T-helper 9 cell (primary cell): ENCODE measurements around the gene FARSB.

Experiments
- DNase-seq: peaks from one replicate; pipeline ENCODE4 v3.0.0-alpha.2; 2020

The FARSB gene

GRCh38 chr2:222656526-222657446 lies 894 bp upstream of the FARSB start:
- DNase-seq: no peak

- DNase-seq: no peak
Observed at GRCh38 chr2:222653280-222653679, 2.6 kb downstream of the FARSB start.

DNA sequence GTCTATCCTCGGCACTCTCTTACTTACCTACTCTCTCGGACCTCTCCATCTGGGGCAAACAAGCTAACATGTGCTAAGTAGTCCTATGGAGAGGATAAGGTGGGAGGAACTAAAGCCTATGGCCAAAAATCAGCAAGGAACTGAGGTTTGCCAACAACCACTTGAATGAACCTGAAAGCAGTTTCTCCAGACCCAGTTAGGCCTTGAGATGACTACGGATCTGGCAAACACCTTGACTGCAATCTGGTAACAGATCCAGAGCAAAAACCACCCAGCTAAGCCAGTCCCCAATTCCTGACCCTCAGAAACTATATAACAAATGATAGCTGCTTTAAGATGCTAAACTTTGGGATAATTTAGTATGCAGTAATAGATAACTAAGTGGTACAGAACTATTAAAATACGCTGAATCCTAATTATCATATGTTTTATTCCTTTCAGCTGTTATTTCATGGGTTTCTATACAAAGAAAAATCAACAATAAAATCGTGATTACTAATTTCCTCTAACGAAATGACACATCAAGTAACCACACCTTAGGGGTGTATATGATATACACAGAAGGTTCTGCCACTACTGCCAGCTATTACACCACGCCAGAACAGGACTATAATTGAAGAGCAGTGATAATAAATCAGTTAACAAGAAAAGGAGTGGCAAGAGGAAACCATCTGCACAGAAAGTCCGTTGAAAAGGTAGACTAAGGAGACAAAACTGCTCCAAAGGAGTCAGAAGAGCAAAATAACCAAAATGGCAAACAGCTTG lies 3.2 kb downstream of the FARSB start:
- DNase-seq: no peak

DNA sequence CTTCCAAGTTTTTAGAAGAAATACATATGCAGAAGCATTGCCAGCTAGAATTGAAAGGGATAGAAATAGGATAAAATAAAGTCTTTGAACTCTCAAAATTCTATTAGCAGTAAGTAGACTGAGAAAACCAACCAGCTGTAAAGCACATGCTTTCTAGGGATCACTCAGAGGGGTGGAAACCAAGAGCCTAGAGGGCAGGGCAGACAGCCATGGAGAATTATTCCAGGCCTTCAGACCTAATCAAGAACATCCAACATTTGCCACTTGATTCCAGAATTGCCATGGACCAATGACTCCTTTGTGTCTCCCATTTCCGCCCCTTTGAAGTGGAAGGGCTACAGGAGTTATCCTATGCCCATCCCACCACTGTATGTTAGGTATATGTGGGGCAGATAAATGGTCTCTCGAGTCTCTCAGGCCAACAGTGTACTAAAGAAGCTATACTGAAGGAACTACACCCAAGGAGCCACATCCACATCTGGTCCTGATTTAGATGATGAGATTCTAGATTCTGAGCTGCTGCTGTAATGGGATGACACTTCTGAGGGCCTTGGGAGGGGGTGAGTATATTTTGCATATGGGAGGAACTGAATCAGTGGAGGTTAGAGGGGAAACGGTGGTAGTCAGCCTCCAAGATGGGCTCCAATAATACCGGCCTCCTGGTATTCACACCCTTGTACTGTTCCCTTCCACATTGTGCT lies 4.0 kb downstream of the FARSB start:
- DNase-seq: no peak

DNA sequence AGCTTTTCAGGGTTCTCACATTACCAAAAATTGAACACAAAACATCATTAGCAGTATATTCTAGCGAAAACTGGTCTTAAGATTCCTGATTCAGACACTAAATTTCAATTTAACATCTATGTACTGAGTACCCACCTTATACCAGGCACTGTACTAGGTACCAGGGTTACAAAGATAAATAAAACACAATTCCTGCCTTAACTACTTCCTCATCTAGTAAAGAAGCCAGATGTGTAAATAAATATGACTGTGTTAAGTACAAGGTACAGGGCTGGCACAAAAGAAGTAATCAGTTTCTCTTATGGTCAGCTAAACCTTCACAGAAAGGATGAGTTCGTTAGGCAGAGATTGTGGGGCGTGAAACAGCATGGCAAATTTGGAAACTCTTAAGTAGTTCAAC lies 6.1 kb downstream of the FARSB start:
- no peak for DNase-seq

DNA sequence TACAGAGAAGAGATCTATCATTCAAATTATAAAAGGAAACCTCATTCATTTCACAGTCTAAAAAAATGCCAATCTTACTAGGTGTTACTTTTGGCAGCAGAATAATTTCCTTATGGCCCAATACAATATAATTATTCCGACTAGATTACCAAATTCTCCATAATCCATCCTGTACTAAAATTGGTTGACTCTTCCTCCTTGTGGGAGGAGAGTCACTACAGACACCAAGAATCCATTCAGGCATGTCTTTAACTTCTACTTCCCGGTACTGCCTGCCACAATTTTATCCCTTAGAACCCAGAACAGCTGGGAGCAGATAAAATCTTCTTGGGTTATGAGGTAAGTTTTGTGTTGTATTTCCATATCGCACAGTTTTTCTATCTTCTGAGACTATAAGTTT lies 9.9 kb downstream of the FARSB start:
- DNase-seq: no peak

DNA sequence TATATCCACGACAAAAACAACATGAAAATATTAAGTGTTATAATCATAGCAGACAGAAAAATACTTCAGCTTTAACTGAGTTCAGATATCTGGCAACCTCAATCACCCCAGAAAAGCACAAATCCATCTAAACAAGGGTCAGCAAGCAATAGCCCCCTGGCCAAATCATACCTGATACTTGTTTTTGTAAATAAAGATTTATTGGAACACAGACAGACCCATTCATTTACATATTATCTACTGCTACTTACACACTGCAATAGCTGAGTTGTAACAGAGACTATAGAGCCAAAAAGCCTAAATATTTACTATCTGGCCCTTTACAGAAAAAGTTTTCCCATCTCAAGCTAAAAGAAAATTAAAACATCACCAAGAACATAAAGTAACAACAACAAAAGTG lies 12.8 kb downstream of the FARSB start:
- DNase-seq: no peak

DNA sequence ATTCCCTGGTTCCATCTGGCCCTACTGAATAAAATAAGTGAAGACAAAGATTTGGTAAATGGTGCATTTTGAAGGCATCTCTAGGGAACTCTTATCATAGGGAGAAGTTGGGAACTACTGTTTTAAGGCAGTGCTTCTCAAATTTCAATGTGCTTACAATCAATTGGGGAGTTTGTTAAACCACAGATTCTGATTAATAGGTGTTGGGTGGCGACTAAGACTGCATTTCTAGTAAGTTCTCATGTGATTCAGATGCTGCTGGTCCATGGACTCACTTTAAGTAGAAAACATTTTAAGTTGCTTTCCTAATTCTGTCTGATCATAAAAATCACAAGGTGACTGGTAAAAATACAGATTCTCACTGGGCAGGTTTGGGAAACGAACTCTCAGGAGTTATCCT lies 14.6 kb downstream of the FARSB start:
- DNase-seq: no peak

GRCh38 chr2:222637067-222637466 lies 18.8 kb downstream of the FARSB start:
- no peak for DNase-seq

GRCh38 chr2:222635295-222635694 lies 20.6 kb downstream of the FARSB start:
- no peak for DNase-seq

- no peak for DNase-seq
Observed at GRCh38 chr2:222627764-222628163, 28.1 kb downstream of the FARSB start.

GRCh38 chr2:222623756-222624309 lies 32.1 kb downstream of the FARSB start:
- no peak for DNase-seq

GRCh38 chr2:222622910-222623309 lies 33.0 kb downstream of the FARSB start:
- no peak for DNase-seq

- no peak for DNase-seq
Observed at GRCh38 chr2:222621893-222622292, 34.0 kb downstream of the FARSB start.

DNA sequence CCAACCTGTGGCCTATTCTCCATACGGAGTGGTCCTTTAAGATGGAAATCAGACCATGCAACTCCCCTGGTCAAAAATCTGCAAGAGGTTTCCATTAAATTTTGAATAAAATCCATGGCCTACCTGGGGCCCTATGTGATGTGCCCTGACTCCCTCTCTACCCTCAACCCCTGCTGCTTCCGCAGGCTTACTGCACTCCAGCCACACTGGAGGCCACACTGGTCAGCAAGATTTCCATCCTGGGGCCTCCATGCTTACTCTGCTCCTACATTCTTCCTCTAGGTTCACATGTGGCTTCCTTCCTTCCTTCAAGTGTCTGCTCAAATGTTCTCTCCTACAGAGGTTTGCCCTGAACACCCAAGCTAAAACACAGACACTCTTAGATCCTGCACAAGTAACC lies 40.6 kb downstream of the FARSB start:
- no peak for DNase-seq

DNA sequence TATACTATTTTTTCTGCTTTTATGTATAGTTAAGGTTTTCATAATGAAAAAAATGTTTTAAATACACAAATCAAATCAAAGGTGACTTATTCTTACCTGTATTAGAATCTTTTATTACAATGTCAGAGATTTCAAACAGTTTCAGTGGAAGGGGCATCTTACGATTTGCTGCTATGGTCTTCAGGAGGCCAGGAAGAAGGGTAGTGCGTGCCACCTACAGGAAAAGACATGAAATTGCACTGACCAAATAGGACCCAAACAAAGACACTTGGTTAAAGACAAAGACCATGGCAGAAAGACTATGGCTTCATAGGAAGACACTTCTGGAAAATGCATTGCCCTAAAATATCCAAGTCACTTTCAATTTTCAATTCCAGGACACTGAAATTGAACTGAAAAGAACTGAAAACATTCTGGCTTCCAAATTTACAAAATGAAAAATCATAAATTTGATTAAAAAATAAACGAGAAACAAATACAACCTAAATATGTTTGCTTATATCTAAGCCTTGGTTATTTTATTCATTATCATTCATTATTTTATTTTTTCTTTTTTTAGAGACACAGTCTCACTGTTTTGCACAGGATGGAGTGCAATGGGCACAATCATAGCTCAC lies 42.1 kb downstream of the FARSB start:
- no peak for DNase-seq

- no peak for DNase-seq
Observed at GRCh38 chr2:222611684-222612083, 44.2 kb downstream of the FARSB start.

DNA sequence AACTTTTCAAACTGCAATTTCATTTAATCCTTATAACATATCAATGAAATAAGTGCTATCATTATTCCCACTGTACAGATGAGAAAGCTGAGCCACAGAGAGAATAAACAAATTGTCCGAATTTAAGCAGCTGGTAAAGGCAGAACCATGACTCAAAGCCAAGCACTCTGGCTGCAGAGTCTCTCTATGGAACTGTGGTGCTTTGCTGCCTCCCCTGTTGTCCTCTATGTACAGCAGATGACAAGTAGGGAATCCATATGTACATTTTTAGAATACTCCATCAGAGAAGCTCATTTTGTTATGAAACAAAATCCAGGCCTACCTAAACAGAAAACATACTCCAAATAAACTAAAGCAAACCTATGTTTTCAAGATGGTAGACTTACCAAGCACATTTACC lies 45.1 kb downstream of the FARSB start:
- no peak for DNase-seq

DNA sequence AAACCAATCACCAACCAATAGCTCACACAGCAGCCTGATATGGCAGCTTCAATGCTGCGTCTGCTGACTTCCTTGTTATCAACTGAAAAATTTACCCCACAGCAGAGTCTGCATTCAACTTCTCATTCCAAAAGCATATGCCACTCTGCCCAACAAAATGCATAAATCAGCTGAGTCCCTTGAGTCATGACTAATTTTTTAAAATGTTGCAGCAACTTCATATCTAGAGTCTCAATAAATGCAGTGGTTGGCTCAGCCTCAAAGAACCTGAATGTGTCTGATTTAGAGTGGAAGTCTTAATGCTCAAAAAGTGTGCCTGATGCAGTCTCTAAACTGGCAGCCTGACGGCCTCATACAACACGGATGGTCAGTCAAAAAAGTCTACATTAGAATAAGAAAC lies 46.5 kb downstream of the FARSB start:
- DNase-seq: no peak

DNA sequence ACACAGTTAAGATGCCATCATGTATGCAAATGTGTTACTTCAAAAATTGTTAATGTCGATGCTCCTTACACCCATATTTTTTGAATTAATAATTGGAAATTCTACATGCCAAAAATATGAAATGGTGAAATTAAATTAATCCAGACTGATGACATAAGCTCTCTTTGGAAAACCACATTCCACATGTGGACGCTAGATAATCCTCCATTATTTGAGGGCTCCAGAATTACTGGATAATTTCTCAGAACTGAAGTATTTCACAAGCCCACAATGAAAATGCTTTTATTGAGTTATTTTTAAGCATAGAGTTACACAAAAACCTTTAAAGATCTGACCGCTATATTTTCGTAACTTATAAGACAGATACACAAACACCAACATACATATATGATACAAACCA lies 47.8 kb downstream of the FARSB start:
- no peak for DNase-seq

DNA sequence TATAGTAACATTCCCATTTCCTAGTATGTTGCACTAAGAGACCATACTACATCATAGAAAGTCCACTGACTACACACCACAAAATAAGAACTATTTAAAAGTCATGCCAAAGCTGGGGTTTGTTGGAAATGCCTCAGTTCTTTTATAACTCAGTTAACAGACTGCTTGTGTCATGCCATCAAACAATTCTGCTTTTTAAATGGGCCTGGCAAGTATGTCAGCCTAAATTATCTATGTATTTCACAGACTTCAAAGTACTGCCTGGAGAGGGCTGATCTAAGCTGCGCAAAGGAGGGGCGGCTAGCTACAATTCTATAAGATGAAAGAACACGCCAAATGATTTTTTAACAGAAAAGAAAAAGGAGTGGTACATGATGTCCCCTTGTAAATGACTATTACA lies 49.6 kb downstream of the FARSB start:
- DNase-seq: no peak

- no peak for DNase-seq
Observed at GRCh38 chr2:222604749-222605515, 51.0 kb downstream of the FARSB start.
